GM21737 (cell line): ENCODE results near the gene EPN2.

Experiments
- ATAC-seq: cut with Tn5 transposase; IDR thresholded peaks from one replicate; pipeline ENCODE4 v1.9.1; 2021; ENCODE audit warnings: mild to moderate bottlenecking, moderate library complexity; ENCODE audit not compliant: unreplicated experiment

EPN2 gene

GRCh38 chr17:19309701-19310100 is 72.5 kb downstream of the EPN2 start:
- no peak for ATAC-seq

GRCh38 chr17:19310151-19310550 is 73.0 kb downstream of the EPN2 start:
- ATAC-seq: no peak

DNA sequence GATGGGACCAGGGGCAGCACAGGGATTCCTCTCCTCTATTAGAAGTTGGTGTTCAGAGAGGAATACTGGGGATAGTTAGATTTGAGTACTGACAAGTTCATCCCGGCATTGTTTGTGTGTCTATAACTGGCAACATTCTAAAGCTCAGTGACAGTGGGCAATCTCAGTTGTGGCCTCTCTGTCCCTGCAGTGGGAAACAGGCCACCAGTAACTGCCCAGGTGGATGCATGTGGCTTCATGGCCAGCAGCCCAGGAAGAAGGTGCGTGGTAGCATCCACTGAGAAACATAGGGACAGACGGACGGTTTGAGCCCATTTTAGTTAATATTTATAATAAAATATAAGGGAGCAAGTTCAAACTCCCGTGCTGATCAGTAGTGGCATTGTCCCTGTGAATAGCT is 73.8 kb downstream of the EPN2 start:
- no peak for ATAC-seq

GRCh38 chr17:19311421-19312215 is 74.5 kb downstream of the EPN2 start:
- no peak for ATAC-seq

DNA sequence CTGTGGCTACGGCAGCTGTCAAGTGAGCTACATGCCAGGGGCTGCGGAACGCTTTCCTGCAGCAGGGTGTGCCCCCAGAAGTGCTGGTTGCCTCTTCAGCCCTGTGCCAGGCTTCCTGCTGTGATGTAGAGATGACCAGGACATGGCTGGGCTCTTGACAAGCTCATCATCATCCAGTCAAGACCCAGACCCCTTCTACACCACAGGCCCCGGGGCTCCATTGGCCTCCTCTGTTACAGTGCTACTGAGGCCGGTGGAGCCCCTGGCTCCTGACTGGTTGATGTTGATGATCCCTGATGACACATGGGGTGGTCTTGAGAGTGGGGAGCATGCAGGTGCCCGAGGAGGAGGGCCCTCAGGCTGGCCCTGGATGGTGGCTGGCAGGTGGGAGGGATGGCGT is 75.2 kb downstream of the EPN2 start:
- ATAC-seq: no peak

DNA sequence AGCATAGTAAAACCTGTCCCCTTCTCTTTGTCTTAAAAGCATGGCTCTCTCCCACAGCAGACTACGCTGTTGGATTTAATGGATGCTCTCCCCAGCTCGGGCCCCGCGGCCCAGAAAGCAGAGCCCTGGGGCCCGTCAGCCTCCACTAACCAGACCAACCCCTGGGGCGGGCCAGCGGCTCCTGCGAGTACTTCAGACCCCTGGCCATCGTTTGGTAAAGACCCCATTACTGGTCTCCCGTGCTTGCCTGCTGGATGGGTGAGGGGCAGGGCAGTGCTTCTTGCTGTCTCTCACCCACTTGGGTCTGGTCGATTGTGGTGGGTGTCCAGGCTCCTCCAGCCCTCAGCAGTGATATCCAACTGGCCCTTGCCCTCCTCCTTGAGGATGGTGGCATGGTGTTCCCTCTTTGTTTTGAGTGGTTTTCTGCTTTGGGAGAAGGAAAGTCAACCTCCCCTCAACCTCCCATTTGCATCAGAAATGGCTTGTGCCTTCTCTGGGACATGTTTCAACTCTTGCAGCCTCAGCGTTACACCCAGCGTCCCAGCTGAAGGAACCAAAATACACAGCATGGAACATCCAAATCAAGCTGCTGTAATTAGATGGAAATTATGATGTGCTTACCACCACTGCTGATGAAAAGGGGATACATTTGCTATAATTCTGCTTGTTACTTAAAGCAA is 76.0 kb downstream of the EPN2 start:
- no peak for ATAC-seq

- ATAC-seq: no peak
Observed at GRCh38 chr17:19313746-19314651, 76.8 kb downstream of the EPN2 start.

DNA sequence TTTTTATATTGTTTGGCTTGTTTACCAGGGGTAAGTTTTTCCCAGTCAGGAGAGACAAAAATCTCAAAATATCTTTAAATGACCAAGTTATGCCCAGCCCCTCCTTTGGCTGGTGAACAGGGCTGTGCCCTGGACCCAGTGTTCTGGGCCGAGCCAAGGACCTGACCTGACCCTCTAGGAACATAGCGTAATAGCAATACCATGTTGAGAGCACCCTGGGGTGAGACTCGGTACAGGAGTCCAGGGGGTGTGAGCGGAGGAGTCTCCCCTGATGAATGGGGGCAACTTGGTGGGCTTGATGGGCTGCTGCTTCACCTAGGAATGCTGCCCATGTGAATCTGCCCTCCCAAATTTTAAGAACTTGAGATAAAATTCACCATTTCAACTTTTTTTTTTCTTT is 77.9 kb downstream of the EPN2 start:
- no peak for ATAC-seq

DNA sequence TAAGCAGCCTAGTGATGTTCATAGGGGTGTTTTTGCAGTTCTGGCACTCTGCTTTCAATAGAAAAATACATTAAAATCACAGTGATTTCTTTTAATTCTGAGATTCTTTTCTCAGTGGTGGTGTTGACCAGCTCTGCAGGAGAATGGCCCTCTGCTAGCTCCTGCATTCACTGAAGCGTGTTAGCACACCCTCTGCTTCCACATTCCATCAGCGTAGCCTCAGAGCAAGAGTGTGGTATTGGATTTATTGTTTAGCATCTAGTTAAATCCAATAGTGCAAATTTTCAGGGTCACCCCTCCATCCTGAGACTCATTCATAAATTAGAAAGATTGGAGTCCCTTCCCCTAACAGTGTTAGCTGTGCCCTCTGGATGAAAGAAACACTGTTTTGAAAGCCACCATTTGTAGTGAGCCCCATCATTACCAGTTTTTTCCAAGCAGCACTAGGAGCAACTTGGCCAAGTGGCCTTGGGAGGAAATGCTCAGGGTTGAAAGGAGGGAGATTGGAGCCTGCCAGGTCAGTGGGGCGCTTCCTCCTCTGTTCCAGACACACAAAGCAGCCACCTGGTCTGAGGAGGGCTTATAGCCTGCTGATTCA is 79.7 kb downstream of the EPN2 start:
- ATAC-seq: no peak

DNA sequence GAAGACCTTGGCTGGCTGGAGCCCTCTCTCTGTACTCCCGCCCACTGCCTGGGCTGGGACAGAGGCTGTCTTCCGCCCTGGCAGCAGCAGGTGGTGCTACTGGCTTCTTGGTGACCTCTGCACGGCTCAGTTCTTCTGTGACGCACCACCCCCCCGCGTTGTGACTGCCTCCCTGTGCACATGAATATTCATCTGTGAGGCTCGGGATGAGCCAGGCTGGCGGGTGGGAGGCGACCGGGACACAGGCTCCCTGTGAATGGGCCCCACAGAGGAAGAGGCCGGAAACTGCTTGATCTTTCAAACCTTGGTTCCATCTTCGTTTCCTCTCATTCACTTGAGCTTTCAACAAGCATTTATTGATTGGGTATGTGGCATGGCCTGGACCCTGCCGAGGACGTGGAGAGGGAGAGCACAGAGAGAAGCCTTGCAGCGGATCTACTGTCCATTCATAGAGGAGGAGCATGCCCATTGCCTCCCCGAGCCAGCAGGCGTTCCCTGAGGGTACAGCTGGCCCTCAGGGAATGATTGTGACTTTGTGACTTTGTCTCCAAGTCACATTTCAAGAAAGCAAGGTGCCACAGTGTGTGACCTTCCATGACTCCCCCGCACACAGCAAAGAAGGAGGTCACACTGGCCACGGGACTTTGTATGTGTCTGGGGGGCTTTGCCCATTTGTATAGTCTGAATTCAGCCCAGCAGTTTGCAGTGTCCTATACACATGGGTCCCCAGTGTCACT is 80.4 kb downstream of the EPN2 start:
- no peak for ATAC-seq

DNA sequence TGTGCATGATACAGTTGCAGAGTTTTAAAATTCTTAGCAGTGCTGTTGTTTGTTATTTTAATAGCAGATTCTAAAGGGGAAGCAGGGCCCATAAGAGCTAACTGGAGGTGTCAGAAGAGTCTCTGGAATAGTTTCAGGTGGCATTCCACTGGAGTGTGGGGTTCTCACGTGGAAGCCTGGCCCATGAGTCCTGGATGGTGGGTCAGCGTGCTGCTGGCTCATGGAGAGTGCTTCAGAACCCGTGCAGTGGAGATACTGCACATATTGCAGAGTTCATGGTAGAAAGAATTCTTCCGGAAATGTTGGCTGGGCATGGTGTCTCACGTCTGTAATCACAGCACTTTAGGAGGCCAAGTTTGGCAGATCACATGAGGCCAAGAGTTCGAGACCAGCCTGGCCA is 81.4 kb downstream of the EPN2 start:
- no peak for ATAC-seq

DNA sequence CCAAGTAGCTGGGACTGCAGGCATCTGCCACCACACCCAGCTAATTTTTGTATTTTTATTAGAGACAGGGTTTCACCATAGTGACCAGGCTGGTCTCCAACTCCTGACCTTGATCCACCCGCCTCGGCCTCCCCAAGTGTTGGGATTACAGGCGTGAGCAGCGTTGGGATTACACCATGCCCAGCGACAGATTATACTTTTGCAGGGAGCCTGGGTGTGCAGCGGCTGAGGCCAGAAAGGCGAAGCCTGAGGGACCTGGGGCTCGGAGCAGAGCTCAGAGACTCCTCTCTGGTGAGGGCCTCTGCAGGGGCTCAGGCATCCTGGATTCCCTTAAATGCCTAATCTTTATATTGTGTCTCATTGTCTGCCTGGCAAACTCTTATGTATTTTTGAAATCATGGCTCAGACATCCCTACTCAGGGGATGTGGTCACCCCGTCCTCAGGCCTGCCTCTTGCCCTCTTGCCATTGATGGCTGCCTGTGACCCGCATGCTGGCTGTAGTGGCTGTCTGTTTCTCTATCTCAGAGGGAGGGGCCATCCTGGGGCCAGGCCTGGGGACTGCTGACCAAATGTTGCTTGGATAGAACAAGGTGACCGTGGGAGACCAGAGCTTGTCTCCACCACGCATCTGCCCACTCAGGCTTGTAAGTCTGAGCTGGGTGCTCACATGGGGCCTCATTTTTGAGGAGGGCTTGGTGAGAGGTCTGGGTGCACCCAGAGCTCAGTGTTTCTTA is 82.8 kb downstream of the EPN2 start:
- ATAC-seq: no peak

DNA sequence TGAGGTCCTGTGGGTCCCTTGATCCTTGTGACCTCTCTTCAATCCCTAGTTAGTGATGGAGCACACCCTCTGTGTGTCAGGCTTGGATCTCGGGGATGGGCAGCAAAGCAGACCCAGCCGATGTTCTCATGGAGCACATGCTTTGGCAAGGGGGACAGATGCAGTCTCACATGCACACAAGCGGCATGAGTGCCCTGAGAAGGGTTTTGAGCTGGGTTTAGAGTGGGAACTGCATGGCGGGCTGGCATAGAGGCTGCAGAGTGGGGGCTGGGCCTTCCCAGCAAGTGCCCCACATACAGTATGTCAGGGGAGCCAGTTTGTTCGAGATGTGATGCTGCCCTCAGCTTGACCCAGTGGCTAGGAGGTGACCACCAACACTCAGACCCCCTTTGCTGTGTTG is 83.7 kb downstream of the EPN2 start:
- ATAC-seq: no peak

- no peak for ATAC-seq
Observed at GRCh38 chr17:19321481-19322128, 84.4 kb downstream of the EPN2 start.

DNA sequence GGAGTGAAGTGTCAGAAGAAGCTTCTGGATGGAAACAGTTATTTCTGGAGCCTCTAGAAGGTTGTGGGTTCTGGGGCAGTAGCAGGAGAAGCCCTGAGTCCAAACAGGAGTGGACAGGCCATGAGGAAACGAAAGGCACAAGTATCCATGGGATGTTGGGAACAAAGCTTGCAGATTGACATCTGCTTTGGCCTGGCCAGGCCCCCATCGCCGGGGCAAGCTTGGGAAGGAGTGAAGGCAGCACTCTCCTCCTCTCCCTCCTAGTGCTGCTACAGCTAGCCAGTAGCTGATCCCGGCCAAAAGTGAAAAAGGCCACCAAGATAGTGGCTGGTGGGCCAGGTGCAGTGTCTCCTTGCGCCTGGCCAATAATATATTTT is 85.0 kb downstream of the EPN2 start:
- ATAC-seq: no peak

DNA sequence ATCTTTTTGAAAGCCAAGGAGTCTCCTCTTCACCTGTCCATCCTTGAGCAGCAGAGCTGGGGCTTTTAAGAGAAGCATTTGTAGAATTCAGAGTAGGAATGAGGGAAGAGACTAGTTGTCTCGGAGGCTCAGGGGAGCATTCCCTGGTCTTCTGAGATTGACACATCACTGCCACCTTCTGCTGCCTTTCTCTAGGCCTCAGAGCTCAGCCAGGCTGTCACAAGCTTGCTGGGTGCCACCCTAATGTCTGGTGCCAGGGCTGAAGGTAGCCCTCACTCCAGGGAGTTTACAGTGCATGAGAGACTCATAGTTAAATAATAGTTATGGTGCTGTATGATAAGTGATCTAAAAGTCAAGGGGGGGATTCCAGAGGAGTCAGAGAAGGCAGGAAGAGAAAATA is 85.7 kb downstream of the EPN2 start:
- no peak for ATAC-seq

DNA sequence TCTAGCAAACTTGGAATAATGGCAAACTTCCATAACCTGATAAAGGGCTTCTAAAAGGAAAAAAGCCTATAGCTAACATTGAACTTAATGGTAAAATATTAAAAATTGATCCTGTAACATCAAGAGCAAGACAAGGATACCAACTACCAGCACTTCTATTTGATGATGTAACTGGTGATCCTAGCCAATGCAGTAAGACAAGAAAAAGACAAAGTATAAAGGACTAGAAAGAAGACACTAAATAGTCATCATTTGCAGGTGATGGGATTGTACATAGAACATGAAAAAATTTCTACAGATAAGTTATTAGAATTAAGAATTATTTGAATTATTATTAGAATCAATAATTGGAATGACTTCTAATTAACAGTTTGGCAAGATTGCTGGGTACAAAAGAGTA is 88.4 kb downstream of the EPN2 start:
- no peak for ATAC-seq

GRCh38 chr17:19327031-19327783 is 90.0 kb downstream of the EPN2 start:
- ATAC-seq: no peak
